ENCODE measurements around the gene TAF15.

TAF15 gene

DNA sequence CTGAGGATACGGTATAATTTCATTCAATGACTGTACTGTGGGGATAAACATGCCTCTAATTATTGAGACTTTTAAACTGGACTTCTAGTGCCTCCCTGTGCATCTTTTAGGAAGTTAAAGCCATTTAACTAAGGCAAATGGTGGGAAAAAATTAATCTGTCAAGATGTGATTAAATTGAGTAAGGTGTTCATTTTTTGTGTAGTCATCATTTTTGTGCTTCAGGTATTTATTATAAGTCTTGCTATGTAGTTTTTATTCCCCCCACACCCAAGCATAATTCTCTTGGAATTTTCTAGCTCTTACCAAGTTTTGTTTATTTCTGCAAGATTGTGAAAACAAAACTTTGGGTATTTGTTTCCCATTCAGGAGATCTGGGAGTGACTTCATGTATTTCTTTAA lies 10.2 kb downstream of the TAF15 start:
- peaks cover 21% of the 10 kb centered on the region for H3K36me3 ChIP-seq (ENCODE audit: insufficient read depth, low read length)
- H3K4me1 ChIP-seq (ENCODE audit: insufficient read depth, low read length) = no peaks in the 10 kb centered on the region

DNA sequence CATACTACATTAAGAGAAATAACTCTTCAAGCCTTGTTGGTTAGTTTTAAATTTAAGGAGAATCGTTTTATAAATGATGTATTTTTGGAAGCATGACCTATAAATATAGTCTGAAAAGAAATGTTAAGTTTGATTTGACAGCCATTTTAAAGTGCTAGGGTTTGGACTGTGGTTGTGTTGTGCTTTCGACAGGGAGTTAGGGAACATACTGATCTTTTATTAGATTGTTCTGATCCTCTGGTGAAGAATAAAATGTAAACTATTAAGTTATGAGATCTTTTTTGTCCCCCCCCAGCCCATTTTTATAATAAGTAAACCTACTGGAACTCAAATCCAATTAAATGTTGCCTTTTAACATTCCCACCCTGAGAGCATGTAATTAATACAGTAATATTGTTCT lies 12.0 kb downstream of the TAF15 start:
- Histone ChIP-seq H3K9me3 (ENCODE audit: control insufficient read depth, insufficient read depth, low read length) (no peaks in the 10 kb centered on the region), H3K4me1 (ENCODE audit: insufficient read depth, low read length) (no peaks in the 10 kb centered on the region), H3K36me3 (ENCODE audit: insufficient read depth, low read length) (peaks cover 30% of the 10 kb centered on the region), H3K9ac (ENCODE audit: low read depth, low read length) (no peak overlapping the region)

More for the DNA sequence above, 10.2 kb downstream of the TAF15 start:
- no peak overlapping the region for H3K9ac ChIP-seq (ENCODE audit: low read depth, low read length)
- H3K9me3 ChIP-seq (ENCODE audit: control insufficient read depth, insufficient read depth, low read length) = no peaks in the 10 kb centered on the region

DNA sequence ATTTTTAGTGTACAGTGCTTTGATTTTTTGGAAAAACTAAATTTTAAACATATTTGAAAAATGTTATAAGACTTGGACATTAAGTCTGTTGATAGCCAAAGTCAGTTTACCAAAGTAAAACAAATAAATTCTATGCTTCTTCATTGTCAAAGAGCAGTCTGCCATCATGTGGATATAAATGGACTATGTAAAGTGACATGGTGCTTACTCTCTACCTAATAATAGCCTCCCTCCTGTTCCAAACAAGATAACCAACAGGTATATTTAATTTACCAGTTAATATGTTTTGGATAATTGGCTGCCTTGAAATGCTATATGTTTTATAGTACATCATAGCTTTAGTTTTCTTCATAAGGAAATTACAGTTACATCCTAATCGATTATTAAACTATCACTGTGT lies 15.9 kb downstream of the TAF15 start:
- Histone ChIP-seq H3K36me3 (ENCODE audit: insufficient read depth, low read length) (peaks cover 30% of the 10 kb centered on the region), H3K4me1 (ENCODE audit: insufficient read depth, low read length) (no peaks in the 10 kb centered on the region), H3K9me3 (ENCODE audit: control insufficient read depth, insufficient read depth, low read length) (no peaks in the 10 kb centered on the region)

DNA sequence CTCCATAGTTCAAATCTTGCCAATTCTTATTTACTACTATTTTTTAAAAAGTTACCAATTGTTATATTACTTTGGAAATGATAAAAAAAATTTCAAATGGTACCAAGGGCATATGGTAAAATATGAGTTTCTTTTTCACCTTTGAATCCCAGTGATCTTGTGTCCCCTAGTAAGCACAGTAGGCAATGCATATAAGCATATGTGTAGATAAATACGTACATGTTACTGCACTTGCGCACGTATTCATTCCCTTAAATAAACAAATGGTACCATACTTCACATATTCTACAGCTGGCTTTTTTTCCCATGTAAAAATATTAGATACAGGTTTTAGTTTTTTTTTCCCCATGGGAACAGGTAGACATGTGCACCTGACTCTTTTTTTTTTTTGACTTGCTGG lies 31.8 kb downstream of the TAF15 start:
- no peaks in the 10 kb centered on the region for H3K4me1 ChIP-seq (ENCODE audit: insufficient read depth, low read length)
- no peaks in the 10 kb centered on the region for H3K9me3 ChIP-seq (ENCODE audit: control insufficient read depth, insufficient read depth, low read length)
- peaks cover 39% of the 10 kb centered on the region for H3K36me3 ChIP-seq (ENCODE audit: insufficient read depth, low read length)
- no peak overlapping the region for H3K9ac ChIP-seq (ENCODE audit: low read depth, low read length)

More for the DNA sequence above, 15.9 kb downstream of the TAF15 start:
- H3K9ac ChIP-seq (ENCODE audit: low read depth, low read length) = no peak overlapping the region

DNA sequence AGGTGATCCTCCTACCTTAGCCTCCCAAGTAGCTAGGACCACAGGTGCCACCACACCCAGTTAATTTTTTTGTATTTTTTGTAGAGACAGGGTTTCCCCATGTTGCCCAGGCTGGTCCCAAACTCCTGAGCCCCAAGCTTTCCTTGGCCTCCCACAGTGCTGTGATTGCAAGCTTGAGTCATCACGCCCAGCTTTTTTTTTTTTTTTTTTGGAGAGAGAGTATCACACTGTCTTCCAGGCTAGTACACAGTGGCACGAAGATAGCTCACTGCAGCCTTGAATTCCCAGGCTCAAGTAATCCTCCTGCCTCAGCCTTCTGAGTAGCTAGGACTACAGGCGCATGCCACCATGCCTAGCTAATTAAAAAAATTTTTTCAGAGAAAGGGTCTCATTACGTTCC lies 32.2 kb downstream of the TAF15 start:
- no peaks in the 10 kb centered on the region for H3K4me1 ChIP-seq (ENCODE audit: insufficient read depth, low read length)
- peaks cover 39% of the 10 kb centered on the region for H3K36me3 ChIP-seq (ENCODE audit: insufficient read depth, low read length)
- no peaks in the 10 kb centered on the region for H3K9me3 ChIP-seq (ENCODE audit: control insufficient read depth, insufficient read depth, low read length)

DNA sequence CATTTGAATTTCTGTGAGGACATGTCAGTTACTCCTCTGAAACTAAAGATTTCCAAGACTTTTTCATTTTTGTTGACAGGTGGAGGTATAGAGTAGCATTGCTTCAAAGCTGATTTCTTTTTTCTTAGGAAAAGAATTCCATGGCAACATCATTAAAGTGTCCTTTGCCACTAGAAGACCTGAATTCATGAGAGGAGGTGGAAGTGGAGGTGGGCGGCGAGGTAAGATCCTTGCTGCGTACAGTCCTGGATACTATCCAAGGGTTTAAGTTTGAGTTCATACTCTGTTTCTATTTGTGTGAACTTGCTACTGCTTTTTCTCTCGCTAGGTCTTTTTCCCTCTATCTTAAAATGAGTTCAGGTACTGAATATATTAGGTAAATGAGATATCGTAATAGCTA lies 33.0 kb downstream of the TAF15 start:
- Histone ChIP-seq H3K9ac (ENCODE audit: low read depth, low read length) (no peak overlapping the region), H3K9me3 (ENCODE audit: control insufficient read depth, insufficient read depth, low read length) (no peaks in the 10 kb centered on the region), H3K36me3 (ENCODE audit: insufficient read depth, low read length) (peaks cover 36% of the 10 kb centered on the region), H3K4me1 (ENCODE audit: insufficient read depth, low read length) (no peaks in the 10 kb centered on the region)

More for the DNA sequence above, 32.2 kb downstream of the TAF15 start:
- no peak overlapping the region for H3K9ac ChIP-seq (ENCODE audit: low read depth, low read length)

DNA sequence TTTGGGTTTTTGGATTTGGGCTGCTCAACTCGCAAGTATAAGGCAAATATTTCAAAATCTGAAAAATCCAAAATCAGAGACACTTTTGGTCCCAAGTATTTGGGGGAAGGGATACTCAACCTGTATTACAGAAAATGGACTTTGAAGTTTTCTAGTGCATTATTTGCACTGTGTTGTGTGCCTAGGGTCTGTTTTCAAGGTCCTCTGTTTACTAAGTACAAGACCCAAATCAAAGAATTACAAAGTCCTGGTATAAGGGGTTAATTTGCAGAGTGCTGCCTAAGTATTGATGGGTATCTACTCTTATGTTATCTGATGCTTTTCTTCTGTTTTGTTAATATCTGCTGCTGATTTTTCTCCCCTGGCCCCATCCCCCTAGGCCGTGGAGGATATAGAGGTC lies 34.4 kb downstream of the TAF15 start:
- Histone ChIP-seq H3K36me3 (ENCODE audit: insufficient read depth, low read length) (peaks cover 24% of the 10 kb centered on the region), H3K4me1 (ENCODE audit: insufficient read depth, low read length) (no peaks in the 10 kb centered on the region), H3K9me3 (ENCODE audit: control insufficient read depth, insufficient read depth, low read length) (no peaks in the 10 kb centered on the region), H3K9ac (ENCODE audit: low read depth, low read length) (no peak overlapping the region)

DNA sequence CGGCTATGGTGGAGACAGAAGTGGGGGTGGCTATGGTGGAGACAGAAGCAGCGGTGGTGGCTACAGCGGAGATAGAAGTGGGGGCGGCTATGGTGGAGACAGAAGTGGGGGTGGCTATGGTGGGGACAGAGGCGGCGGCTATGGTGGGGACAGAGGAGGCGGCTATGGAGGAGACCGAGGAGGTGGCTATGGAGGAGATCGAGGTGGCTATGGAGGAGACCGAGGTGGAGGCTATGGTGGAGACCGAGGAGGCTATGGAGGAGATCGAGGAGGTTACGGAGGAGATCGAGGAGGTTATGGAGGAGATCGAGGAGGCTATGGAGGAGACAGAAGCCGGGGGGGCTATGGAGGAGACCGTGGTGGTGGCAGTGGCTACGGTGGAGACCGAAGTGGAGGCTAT lies 35.3 kb downstream of the TAF15 start:
- Histone ChIP-seq H3K9ac (ENCODE audit: low read depth, low read length) (no peak overlapping the region), H3K36me3 (ENCODE audit: insufficient read depth, low read length) (peaks cover 24% of the 10 kb centered on the region), H3K4me1 (ENCODE audit: insufficient read depth, low read length) (no peaks in the 10 kb centered on the region), H3K9me3 (ENCODE audit: control insufficient read depth, insufficient read depth, low read length) (no peaks in the 10 kb centered on the region)

DNA sequence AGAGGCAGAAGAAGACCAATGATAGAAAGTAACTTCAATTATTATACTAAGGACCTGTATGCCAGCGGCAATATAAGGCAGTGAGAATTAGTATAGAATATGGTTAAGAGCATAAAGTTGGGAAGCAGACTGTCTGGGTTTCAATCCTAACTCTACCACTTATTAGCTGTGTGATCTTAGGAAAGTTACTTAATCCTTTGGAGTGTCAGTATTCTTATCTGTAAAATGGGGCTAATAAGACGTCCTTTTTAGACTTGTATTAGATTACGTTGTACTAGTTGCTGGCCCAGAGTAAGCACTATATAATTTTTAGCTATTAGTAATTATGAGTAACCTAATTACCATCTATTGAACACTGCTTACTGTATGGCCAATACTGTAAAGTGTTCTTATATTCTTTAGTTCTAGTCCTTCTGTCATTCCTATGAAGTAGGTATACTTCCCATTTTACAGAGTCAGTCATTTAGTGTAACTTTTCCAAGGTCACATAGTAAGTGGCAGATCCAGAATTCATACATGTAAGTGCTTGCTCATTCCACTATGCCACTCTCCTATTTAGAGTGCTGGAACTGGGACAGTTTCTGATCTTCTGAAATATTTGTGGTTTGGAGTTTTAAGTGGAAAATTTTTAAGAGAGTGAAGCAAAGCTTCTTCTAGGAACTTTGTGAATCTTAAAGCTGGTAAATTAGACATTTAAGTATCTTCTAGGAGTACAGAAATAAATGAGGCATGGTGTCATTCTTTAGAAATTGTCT lies 36.9 kb downstream of the TAF15 start:
- Histone ChIP-seq H3K36me3 (ENCODE audit: insufficient read depth, low read length) (peaks cover 26% of the 10 kb centered on the region), H3K4me1 (ENCODE audit: insufficient read depth, low read length) (peaks cover under 1% of the 10 kb centered on the region; the same call in 1 of the 2 replicates), H3K9ac (ENCODE audit: low read depth, low read length) (no peak overlapping the region), H3K9me3 (ENCODE audit: control insufficient read depth, insufficient read depth, low read length) (no peaks in the 10 kb centered on the region)

DNA sequence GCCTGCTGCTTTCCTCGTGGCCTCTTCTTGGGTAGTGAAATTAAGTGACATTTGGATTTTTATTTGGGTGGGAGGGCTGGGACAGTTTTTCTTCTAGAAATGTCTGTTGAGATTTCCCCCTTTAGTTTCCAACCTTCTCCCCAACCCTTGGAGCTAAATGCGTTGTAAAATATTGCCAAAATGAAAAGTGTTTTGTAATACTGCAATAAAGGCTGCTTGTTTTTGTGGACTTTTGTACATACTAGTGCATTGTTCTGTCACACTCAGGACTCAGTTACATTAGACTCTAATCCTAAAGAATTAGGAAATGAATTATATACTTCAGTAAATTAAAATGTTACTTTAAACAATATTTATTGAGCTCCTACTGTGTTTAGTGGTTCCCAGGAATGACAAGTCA lies 37.7 kb downstream of the TAF15 start:
- no peak overlapping the region for H3K9ac ChIP-seq (ENCODE audit: low read depth, low read length)
- peaks cover 4% of the 10 kb centered on the region; the same call in 1 of the 2 replicates for H3K4me1 ChIP-seq (ENCODE audit: insufficient read depth, low read length)
- peaks cover 24% of the 10 kb centered on the region for H3K36me3 ChIP-seq (ENCODE audit: insufficient read depth, low read length)
- no peaks in the 10 kb centered on the region for H3K9me3 ChIP-seq (ENCODE audit: control insufficient read depth, insufficient read depth, low read length)

DNA sequence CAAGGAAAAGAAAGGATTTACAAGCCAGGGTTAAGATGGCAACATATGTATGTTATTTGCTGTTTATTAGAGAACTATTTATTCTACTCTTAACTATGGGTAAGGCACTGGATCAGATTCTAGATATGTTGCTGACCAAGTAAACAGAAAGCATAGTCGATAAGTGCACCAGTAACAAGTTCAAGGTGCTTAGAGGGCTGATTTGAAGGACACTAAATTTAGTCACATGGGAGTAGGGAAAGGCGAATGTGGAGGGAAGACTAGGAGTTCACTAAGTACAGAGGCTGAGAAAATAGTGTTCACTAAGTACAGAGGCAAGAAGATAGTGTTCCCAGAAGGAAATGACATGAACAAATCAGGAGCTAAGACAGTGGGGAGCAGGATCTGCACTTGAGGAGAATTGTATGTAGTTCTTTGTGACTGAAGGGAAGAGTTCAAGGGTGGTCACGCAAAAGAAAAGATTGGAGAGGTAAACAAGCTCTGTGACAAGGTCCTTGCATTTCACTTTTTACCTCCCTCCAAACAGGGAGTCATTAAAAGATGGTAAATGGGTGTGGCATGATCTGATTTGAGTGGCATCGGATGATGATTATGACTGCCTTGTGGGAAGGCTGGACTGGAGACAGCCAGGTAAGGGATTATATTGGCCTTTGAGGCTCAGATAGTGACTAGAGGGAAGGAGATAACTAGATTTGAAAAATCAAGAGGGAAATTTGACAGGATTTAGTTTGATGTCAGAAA lies 38.5 kb downstream of the TAF15 start:
- Histone ChIP-seq H3K4me1 (ENCODE audit: insufficient read depth, low read length) (peaks cover 4% of the 10 kb centered on the region; the same call in 1 of the 2 replicates), H3K9ac (ENCODE audit: low read depth, low read length) (no peak overlapping the region), H3K36me3 (ENCODE audit: insufficient read depth, low read length) (peaks cover 18% of the 10 kb centered on the region), H3K9me3 (ENCODE audit: control insufficient read depth, insufficient read depth, low read length) (no peaks in the 10 kb centered on the region)

DNA sequence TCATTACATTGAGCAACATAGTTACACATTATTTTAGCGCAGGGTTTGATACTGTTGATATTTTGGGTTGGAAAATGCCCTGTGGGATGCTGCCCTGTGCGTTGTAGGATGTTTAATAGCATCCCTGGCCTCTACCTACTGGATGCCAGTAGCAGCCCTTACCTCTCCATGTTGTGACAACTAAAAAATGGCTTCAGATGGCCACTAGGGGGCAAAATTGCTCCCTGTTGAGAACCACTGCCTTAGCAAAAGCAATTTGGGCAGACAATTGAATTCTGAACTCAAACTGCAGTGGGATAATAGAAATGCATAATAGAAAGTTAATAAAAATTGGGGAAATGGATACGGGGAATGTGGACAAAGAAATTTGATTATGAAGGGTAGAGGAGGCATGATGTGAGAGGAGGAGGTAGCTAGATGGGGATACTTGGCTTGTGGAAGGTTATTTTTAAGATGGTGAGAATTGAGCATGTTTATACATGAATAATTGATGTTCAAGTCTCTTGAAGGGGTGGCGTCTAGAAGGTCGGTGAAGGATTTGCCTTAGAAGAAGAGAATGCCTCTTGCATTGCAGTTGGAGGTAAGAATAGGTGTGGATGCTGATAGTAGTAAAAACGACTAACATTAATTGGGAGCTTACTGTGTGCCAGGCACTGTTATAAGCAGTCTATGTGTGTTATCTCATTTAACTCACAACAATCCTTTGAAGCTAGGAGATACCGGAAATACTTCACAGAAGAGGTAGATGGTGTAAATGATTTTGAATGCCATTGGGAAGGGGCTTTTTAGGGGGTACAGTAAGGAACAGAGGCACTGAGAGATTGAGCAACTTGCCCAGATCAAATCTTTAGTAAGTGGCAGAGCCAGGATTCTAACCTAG lies 40.4 kb downstream of the TAF15 start:
- peaks cover 8% of the 10 kb centered on the region; the same call in 1 of the 2 replicates for H3K36me3 ChIP-seq (ENCODE audit: insufficient read depth, low read length)
- peaks cover 4% of the 10 kb centered on the region; the same call in 1 of the 2 replicates for H3K4me1 ChIP-seq (ENCODE audit: insufficient read depth, low read length)

DNA sequence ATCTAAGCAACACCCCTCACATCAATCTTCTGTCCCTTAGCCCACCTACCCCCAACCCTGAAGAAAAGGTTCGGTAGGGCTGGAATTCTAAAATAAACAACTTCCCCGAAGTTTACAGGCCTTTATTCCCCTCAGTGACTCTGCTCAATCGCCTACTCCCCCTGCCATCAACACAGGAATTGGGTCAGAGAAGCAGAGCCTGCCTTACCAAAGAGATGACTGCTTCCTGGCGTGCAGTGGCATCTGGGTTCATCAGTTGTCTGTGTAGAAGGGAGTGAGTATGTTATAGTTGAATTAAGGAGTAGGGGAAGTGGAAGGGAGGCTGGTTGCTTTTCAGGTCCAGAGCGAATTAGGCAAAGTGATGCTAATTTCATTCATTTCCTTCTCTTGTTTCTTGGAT lies 46.7 kb downstream of the TAF15 start:
- no peaks in the 10 kb centered on the region for H3K9me3 ChIP-seq (ENCODE audit: control insufficient read depth, insufficient read depth, low read length)
- peaks cover 4% of the 10 kb centered on the region; the same call in 1 of the 2 replicates for H3K4me1 ChIP-seq (ENCODE audit: insufficient read depth, low read length)
- H3K9ac ChIP-seq (ENCODE audit: low read depth, low read length) = no peak overlapping the region
- H3K36me3 ChIP-seq (ENCODE audit: insufficient read depth, low read length) = peaks cover 8% of the 10 kb centered on the region; the same call in 1 of the 2 replicates

More for the DNA sequence above, 40.4 kb downstream of the TAF15 start:
- H3K9ac ChIP-seq (ENCODE audit: low read depth, low read length) = no peak overlapping the region
- no peaks in the 10 kb centered on the region for H3K9me3 ChIP-seq (ENCODE audit: control insufficient read depth, insufficient read depth, low read length)

DNA sequence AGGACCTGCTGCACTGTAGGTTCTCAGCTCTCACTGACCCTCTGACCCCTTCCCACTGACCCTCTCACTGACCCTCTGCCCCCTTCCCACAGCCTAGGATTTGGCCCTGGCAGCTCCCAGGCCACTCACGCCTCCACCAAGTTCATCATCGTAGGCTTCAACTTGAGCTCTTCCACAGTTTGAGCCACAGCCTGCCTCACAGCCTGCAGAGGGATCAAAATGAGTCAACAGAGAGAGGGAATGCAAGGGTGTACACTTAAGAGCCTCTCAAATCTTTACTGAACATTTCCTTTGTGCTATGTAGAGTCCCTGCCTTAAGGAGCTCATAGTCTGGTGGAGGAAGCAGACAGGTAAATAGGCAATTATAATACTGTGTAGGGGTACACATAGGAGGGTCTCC lies 47.3 kb downstream of the TAF15 start:
- no peak overlapping the region for H3K9ac ChIP-seq (ENCODE audit: low read depth, low read length)
- no peaks in the 10 kb centered on the region for H3K4me1 ChIP-seq (ENCODE audit: insufficient read depth, low read length)
- H3K36me3 ChIP-seq (ENCODE audit: insufficient read depth, low read length) = peaks cover 4% of the 10 kb centered on the region; the same call in 1 of the 2 replicates
- no peaks in the 10 kb centered on the region for H3K9me3 ChIP-seq (ENCODE audit: control insufficient read depth, insufficient read depth, low read length)

Measured in ES-I3 (cell line).